GM18508 (cell line): ENCODE measurements around the gene RSRC2.
"Not testable (repeated sequence)": the region's sequence is repeated elsewhere in the genome, so short reads cannot be mapped to it uniquely, and the experiment has no call there.

Experiments used
- ATAC-seq: cut with Tn5 transposase; IDR thresholded peaks from one replicate; pipeline ENCODE4 v1.9.1; 2021; ENCODE audit warnings: moderate number of reproducible peaks; ENCODE audit not compliant: insufficient read depth, unreplicated experiment

Gene RSRC2

DNA sequence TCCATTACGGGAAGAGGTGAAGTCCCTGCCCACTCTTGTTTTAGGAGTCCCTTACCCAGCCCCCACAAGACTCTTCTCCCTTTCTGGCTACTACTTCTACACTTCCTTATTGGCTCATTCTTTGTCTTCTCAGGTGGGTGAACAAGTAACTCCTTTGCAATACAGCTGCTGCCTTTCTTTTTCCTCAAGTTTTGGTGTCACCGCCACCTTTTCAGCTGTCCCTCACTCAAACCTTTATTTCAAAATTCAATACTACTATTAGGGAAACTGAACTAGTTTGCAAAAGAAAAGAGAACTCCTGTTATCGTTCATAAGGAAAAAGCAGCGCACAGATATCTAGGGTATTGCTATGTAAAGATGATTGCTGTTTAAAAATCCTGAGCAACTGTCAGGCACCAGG, 6.1 kb downstream of the RSRC2 start:
- no peak for ATAC-seq

DNA sequence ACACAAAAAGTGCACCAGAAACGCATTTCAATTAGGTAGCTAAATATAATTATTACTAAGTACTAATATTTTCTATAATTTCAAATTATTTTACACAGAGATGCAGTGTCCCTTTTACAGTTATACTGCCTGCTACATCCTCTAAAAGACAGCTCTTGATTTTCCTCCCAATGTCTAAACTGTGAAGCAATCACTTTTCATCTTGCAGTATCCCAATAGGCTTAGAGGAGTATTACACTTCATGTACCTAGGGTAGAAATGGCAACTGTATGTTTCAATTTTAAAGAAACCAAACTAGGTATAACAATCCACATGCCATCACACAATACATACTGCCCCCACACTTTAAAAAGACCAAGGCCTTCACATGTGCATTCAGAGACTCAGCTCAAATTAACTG, 7.3 kb downstream of the RSRC2 start:
- ATAC-seq, result no peak

DNA sequence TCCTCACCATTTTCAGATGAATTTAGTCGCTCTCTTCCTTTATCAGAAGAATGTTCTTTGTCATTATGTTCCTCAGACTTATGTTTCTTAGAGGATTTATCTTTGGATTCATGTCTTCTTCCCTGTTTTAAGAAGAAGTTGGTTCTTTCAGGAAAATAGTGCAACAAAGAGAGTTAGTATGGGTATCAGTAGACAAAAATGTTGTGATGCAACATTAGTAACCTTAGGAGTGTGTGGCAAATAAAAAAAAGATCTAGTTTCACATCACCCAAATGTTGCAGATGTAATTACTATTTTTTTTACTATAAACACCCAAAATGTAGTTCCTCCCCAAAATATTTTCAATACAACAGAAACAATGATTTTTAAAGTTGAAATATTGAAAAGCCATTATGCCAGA, 7.8 kb downstream of the RSRC2 start:
- no peak for ATAC-seq

DNA sequence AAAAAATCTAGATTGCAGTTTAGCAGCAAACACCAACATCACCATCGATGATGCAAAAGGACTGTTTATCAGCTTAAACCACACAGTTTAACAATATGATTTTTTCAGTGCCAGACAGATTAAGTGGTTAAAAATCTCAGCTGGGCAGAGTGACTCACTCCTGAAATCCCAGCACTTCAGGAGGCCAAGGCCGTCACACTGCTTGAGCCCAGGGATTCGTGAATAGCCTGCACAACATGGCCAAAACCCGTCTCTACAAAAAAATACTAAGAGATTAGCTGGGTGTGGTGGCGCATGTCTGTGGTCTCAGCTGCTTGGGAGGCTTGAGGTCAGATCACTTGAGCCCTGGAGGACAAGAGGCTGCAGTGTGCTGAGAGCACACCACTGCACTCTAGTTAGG, 8.9 kb downstream of the RSRC2 start:
- no peak for ATAC-seq

DNA sequence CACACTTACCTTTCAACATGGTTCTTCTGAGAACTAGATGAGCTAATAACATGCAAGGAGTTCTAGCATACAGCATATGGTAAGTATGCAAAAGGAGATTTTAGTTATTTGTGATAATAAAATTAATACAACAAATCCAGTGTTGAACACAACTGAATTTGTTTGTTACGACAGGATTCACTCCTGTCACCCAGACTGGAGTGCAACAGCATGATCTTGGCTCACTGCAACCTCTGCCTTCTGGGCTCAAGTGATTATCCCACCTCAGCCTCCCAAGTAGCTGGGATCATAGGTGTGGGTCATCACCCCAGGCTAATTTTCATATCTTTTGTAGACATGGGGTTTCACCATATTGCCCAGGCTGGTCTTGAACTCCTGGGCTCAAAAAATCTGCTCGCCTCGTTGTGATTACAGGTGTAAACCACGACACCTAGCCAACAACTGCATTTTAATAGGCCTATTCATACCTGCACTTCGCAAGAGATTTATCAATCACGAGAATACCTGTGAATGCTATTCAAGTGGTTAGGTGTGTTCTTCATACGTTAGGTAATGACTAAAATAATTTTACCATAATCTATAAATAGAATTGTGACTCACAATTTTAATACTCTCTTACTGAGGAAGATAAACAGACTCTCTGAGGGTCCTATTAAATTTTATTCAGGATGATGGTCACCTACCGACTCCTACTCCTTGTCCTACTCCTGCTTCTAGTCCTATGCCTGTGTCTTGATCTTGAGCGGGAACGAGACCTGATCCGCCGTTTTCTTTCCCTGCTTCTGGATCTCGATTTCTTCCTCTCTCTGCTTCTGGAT, 10.0 kb downstream of the RSRC2 start:
- no peak for ATAC-seq

GRCh38 chr12:122515275-122515674, 11.5 kb downstream of the RSRC2 start:
- ATAC-seq, result no peak

DNA sequence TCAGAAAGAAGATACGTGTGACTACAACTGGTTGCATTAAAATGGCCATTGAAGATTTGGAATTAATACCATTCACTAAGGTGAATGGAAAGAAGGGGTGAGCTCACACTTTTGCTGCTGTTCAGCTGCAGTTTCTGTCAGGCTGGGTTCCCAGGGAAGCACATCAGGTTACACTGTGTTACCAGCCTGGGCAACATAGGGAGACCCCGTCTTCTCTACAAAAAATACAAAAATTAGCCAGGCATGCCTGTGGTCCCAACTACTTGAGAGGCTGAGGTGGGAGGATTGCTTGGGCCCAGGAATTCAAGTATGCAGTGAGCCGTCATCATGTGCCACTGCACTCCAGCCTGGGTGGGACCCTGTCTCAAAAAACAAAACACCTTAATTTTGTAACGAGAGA, 13.1 kb downstream of the RSRC2 start:
- ATAC-seq, result no peak

GRCh38 chr12:122513028-122513427, 13.7 kb downstream of the RSRC2 start:
- ATAC-seq, result not testable (repeated sequence)

GRCh38 chr12:122508163-122508562, 18.6 kb downstream of the RSRC2 start:
- ATAC-seq, result no peak

DNA sequence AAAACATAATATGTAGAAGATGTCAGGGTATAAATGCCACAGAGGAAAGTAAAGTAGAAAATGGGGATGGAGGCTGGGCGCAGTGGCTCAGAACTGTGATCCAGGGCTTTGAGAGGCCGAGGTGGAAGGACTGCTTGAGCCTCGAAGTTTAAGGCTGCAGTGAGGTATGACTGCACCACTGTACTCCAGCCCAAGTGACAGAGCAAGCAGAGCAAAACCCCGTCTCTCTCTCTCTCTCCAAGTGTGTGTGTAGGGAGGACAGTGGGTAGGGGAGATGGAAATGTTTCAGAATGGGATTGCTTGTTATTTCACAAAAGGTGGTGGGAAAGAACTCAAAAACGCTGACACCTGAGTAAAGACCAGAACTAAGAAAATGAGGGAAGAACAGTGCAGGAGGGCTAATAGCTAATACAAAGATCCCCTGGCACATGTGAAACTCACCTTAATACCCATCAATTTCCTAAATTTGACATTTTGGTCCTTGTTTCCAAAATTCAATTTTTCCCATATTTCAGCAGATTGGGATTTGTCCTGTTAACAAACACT, 20.3 kb downstream of the RSRC2 start:
- ATAC-seq, result no peak

- no peak for ATAC-seq
Observed at GRCh38 chr12:122505419-122506051, 21.2 kb downstream of the RSRC2 start.

DNA sequence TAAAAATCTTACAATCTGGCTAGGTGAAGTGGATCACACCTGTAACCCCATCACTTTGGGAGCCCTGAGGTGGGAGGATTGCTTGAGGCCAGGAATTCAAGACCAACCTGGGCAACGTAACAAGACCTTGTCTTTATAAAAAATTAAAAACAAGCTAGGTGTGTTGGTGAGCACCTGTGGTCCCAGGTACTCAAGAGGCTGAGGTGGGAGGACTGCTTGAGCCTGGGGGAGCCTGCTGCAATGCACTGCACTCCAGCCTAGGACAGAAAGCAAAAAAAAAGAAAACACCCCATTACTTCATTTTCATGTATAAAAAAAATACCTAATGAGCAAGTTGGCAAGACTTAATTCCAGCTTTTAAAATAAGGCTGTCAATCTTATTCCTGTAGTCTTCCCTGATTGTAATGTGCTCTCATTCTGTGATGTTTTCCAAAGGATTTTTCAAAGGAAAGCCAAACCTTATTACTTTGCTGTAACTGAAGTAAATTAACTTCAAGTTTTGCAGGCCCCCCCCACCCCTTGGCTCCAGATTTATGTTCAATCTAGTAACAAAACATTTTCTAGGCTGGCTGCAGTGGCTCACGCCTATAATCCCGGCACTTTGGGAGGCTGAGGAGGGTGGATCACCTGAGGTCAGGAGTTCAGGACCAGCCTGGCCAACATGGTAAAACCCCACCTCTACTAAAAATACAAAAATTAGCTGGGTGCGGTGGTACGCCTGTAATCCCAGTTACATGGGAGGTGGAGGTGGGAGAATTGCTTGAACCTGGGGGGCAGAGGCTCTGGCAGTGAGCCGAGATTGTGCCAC, 22.7 kb downstream of the RSRC2 start:
- no peak for ATAC-seq

GRCh38 chr12:122503147-122503751, 23.5 kb downstream of the RSRC2 start:
- ATAC-seq, result no peak

DNA sequence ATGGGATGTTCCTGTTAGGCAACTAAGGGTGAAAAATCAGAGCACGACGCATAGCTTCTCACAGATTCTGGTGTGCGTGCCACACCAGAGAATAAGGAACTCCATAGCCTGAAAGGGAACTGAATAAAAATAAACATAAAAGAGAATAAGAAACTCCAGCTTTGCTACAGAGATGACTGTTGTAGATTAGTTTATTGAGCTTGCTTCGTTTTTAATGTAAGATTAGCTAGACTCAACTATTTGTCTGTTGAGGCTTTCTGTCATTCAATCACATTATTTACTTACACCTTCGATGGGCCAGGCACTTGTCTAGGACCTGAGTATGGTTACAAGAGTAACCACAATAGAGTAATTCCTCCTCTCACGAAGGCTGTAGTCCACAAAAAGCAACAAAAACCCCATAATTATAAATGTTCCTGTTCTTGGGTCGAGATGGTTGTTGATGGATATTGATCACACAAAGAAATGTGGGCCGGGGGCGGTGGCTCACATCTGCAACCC, 25.2 kb downstream of the RSRC2 start:
- ATAC-seq, result no peak

DNA sequence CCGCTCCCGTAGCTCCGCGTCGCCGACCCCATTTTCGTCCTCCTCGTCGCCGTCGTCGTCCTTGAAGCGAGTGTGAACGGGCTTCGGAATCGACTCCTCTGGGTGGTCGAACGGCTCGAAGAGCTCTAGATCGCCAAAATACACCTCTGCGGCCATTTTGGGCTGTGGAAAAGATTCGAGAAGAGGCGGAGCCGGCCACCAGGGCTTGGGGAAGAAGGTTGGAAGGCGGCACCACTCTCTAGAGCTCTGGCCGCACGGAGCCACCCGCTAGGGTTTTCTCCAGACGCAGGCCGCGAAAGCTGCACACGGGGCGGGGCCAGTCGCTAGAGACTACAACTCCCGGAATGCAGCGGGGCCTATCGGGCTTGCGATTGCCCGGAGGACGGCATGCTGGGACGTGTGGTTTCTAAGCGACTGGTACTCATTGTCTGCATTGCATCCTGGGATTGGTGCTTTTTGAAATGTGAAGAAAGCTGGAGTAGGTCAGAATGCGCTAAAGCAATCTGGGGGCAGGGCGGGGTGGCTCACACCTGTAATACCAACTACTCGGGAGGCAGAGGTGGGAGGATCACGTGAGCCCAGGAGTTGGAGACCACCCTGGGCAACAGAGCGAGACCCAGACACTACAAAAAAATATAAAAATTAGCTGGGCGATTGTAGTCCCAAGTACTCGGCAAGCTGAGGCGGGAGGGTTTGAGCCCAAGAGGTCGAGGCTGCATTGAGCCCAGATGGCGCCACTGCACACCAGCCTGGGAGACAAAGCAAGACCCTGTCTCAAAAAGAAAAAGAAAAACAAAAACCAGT, 25.8 kb downstream of the RSRC2 start, which contains the start of gene ZCCHC8:
ZCCHC8 (minus strand) TSS at position 248 of the 804 bp plus-strand sequence; CDS start at position 156, 92 bp downstream.
- ATAC-seq, result peak; percentile 70

- ATAC-seq, result no peak
Observed at GRCh38 chr12:122499991-122500684, 26.6 kb downstream of the RSRC2 start.

DNA sequence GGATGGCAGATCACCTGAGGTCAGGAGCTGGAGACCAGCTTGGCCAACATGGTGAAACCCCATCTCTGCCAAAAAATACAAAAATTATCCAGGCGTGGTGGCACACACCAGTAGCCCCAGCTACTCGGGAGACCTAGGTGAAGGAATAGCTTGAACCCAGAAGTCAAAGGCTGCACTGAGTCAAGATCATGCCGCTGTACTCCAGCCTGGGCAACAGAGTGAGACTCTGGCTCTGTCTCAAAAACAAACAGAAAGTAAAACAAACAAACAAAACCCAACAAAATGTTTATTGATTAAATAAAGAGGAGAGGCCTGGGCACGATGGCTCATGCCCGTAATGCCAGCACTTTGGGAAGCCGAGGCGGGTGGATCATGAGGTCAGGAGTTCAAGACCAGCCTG, 31.5 kb downstream of the RSRC2 start:
- no peak for ATAC-seq

DNA sequence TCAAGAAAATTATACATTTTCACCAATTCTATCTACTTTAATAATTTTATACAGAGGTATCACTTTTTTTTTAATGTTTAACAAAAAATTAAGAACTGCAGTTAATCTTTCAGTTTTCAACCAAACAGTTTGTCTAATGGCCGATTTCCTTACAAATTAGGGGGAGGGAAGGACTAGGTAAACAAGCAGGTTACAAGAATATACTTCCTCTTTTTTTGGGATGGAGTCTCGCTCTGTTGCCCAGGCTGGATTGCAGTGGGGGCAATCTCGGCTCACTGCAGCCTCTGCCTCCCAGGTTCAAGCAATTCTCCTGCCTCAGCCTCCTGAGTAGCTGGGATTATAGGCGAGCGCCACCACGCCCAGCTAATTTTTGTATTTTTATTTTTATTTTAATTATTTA, 33.5 kb downstream of the RSRC2 start:
- not testable (repeated sequence) for ATAC-seq

DNA sequence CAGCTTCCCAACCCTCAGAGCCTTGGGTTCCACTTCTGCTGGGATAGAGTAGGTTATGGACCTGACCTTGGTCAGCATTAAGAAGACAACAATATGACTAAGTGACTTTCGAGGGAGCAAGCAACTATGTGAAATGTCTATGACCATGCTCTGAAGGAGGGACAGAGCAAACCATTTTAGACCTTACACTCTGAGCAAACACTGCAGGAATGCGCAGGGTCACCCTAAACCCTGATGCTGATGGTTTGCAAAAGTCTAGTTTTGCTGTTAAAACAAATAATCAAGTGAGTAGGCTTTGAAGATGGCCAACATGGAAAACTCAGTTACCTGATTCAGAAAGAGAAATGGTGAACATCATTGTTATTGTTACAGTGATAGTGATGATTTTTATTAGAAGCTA, 34.7 kb downstream of the RSRC2 start:
- ATAC-seq, result no peak
